Islet of Langerhans (tissue), 1 donor: Measurements from ENCODE around the gene PNPLA7.
"Not testable (repeated sequence)": the region's sequence is repeated elsewhere in the genome, so short reads cannot be mapped to it uniquely, and the experiment has no call there.

Experiments
- FAIRE-seq: peaks from one replicate; lab custom pipeline; 2011; peaks lifted over from hg19 to GRCh38; lab: Jason Lieb, UNC

PNPLA7 gene

DNA sequence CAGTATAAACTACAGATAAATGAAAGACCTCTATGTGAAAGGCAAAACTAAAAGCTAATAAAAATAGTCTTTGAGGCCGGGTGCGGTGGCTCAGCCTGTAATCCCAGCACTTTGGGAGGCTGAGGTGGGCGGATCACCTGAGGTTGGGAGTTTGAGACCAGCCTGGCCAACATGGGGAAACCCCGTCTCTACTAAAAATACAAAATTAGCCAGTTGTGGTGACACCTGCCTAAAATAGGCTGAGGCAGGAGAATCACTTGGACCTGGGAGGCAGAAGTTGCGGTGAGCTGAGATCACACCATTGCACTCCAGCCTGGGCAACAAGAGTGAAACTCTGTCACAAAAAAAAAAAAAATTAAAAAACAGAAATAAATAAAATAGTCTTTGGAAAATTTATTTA is 37.1 kb downstream of the PNPLA7 start:
- FAIRE-seq: not testable (repeated sequence)

GRCh38 chr9:137511758-137512463 is 38.3 kb downstream of the PNPLA7 start:
- no peak for FAIRE-seq

DNA sequence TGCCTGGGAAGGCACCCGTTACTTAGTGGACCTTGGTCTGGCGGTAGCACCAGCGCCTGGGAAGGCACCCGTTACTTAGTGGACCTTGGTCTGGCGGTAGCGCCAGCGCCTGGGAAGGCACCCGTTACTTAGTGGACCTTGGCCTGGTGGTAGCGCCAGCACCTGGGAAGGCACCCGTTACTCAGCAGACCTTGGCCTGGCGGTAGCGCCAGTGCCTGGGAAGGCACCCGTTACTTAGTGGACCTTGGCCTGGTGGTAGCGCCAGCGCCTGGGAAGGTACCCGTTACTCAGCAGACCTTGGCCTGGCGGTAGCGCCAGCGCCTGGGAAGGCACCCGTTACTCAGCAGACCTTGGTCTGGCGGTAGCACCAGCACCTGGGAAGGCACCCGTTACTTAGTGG is 39.1 kb downstream of the PNPLA7 start:
- not testable (repeated sequence) for FAIRE-seq

DNA sequence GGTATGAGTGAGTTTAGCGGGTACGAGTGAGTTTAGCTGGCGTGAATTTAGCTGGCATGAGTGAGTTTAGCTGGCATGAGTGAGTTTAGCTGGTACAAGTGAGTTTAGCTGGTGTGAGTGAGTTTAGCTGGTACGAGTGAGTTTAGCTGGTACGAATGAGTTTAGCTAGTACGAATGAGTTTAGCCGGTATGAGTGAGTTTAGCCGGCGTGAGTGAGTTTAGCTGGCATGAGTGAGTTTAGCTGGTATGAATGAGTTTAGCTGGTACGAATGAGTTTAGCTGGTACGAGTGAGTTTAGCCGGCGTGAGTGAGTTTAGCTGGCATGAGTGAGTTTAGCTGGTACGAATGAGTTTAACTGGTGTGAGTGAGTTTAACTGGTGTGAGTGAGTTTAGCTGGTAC is 41.0 kb downstream of the PNPLA7 start:
- no peak for FAIRE-seq

GRCh38 chr9:137506702-137507171 is 43.5 kb downstream of the PNPLA7 start:
- no peak for FAIRE-seq

DNA sequence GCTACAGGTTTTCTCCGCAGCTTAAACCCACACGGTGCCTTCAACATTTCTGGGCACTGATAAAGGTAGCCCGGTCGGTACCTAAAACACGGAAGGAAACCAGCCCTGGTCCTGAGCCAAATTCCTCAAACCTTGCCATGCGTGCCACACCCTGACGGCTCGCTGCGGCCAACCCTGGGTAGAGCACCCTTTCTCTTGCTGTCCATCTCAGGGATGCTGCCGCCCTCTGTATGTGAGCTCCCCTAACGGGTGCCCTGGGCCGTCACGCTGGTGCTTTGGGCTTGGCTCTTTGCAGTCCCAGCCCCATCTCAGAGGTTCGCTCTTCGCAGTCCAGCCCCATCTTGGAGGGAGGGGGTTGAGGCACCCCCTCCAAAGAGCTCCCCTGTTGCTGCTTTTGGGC is 43.9 kb downstream of the PNPLA7 start:
- FAIRE-seq: no peak

GRCh38 chr9:137505421-137506140 is 44.6 kb downstream of the PNPLA7 start:
- no peak for FAIRE-seq

DNA sequence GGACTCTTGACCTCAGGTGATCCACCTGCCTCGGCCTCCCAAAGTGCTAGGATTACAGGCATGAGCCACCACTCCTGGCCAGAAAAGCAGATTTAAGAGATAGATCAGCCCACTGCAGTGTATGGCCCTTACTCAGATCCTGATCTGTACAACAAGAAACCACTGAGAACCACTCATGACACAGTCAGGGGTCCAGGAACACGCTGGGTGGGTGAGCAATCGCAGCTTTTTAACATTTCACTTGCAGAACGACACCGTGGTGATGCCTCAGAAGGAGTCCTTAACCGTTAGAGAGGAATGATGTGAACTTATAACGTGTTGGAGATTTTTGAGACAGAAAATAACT is 45.8 kb downstream of the PNPLA7 start:
- FAIRE-seq: no peak

DNA sequence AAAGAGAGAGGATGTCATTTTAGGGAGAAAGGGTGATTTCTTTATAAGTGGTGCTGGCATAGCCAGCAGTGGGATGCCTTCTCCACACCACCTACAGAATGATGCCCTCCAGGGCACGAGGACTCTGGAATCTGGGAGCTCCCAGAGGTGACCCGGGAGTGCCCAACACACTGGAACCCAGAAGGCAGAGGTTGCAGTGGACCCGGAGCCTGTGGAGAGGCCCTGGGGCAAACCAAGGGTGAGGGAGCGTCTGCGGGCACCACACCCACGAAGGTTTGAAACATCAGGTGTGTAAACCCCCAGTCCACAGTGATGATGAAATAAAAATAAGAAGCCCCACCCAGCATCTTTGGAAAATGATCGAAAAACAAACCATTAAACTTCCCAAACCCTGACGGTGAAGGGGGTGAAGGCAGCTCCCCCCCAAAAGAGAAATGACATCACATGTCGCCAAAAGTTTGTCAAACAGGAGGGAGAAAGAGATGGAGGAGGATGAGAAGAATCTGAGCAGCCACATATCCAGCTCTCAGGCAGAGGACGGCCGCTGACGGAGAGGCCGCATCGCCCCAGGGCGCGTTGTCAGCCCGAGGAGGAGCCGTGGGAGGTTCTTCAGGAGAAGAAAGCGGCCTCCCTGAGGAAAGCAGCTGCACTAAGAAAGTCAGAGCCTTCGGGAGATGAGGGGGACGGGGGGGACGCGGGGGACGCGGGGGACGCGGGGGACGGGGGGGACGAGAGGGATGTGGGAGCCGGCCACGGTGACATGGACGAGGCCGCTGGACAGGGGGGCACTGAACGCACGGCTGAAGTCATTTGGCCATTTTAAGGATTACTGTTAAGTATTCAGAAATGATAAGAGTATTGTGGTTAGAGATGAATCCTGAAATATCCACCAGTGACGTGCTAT is 47.9 kb downstream of the PNPLA7 start:
- no peak for FAIRE-seq

GRCh38 chr9:137501457-137501856 is 48.7 kb downstream of the PNPLA7 start:
- no peak for FAIRE-seq

DNA sequence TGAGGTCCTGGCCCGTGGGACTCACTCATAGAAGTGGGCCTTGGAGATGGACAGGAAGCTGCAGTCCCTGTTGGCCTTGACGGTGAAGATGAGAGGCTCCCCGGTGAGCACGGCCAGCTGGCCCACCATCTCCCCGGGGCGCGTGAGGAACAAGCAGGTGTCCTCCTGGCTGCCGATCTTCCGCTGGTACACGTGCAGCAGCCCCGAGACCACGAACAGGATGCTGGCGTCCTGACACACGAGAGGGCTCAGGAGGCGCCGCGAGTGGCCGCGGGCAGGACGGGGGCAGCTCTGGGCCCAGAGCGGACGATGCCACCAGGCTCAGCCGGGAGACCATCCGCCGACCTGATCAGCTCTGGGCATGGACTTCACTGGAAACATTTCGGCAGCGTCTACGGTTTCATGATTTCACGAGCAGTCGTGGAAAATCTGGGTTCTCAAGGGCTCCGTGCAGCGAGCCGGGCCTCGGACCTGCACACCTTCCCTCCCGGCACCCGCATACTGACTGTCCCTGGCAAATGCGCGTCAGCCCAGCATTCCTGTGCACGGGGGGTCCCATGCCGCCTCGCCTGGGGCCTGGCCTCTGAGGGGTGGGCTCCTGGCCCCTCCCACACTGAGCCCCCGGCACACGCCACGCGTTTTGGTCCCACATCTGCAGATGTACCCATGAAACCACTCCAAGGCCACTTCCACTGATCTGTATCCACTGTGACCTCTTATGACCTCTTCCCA is 49.4 kb downstream of the PNPLA7 start:
- no peak for FAIRE-seq

GRCh38 chr9:137499858-137500661 is 50.1 kb downstream of the PNPLA7 start:
- FAIRE-seq: no peak

DNA sequence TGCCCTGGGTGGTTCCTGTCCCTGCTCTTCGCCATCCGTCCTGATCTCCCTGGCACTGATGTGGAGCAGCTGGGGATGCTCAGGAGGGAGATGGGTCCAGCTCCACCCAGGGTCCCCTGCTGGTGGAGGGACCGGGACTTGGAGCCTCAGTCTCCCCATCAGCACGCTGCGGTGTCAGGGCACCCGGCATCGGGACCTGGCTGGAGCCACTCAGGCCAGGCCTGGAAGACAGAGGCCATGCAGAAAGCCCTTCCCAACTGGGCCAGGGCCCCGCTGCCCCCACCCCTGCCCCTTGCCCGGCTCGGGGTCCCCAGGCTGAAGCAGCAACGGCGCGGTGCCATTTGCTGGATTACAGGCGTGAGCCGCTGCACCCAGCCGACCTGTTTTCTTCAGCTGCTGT is 50.8 kb downstream of the PNPLA7 start:
- no peak for FAIRE-seq

GRCh38 chr9:137498720-137499150 is 51.5 kb downstream of the PNPLA7 start:
- no peak for FAIRE-seq

DNA sequence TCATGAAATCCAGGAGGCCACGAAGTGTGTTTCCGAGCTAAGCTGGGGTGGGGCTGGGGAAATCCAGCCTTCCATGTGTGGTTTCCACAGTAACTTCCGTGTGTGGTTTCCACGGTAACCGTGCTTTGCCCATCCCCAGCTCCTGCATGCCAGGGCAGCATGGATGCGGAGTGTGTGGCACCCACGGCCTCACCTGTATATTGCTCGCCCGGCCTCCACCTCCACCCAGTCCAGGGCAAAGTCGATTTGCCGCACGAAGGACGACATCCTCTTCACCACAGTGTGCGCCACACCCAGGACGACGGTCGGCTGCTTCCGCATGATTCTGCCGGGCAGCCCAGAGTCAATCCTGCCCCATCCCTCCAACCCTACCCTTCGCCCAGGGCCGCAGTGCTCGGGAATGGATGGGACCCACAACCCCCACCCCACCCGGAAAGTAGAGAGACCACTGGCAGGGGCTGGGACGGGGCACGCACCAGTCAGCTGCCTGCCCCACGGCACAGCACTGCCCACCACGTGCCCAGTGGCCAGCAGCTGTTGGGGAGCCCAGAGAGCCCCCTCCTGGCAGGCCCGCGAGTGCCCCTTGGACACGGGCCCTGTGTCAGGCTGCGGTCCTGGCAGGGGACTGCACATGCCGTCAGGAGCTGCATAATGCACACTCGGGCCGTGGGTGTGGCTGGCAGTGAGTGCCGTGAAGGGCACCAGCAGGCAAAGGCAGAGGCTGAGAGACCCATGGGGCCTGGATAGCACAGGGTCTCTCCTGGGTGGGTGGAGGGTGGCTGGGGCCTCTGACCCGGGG is 52.1 kb downstream of the PNPLA7 start:
- no peak for FAIRE-seq

GRCh38 chr9:137496601-137497375 is 53.4 kb downstream of the PNPLA7 start:
- FAIRE-seq: no peak

DNA sequence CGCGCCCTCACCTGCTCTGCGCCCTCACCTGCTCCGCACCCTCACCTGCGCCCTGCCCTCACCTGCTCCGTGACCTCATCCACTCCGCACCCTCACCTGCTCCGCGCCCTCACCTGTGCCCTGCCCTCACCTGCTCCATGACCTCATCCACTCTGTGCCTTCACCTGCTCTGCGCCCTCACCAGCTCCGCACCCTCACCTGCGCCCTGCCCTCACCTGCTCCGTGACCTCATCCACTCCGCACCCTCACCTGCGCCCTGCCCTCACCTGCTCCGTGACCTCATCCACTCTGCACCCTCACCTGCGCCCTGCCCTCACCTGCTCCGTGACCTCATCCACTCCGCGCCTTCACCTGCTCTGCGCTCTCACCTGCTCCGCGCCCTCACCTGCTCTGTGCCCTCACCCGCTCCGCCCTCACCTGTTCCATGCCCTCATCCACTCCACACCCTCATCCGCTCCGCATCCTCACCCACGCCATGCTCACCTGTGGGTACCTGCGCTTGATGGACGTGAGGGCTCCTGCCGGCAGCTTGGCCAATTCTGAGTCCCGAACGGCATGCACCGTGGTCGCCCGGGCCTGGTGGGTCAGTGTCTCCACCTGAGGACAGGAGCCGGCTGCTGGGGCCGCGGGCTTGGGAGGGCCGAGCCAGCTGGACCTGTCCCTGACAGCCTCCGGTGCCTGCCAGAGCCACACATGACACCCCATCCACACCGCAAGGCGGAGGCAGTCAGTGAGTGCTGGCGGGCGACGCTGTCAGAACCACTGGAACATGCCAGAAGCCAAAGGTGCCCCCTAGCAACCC is 55.5 kb downstream of the PNPLA7 start:
- FAIRE-seq: no peak

DNA sequence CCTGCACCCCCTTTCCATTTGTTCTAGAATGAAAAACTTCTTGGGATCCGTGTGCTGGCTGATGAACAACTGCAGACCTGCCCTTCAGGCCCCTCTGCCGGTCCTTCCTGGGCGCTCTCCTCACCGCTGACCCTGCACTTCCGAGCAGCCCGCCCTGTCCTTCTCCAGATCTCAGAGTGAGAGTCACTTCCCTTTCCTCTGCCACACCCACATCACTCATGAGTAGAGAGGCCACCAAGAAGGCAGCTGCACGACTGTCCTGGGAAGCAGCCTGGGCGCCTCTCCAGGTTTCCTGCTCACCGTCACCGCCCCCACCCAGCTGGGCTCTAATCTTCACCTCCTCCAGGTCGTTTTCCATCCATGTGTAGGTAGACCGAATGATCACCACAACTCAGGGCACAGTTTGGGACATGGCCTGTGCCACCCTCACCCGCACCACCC is 56.1 kb downstream of the PNPLA7 start:
- FAIRE-seq: no peak
